Measurements from ENCODE around the gene IL1RAPL2.

IL1RAPL2 gene

GRCh38 chrX:104833401-104833800 lies 267.4 kb downstream of the IL1RAPL2 start:
- DNase-seq (ENCODE audit: low read depth), result no peak
- H3K4me3 ChIP-seq (ENCODE audit: low read depth, low read length), result no peak overlapping the region
- TF ChIP-seq, protein P1, sequence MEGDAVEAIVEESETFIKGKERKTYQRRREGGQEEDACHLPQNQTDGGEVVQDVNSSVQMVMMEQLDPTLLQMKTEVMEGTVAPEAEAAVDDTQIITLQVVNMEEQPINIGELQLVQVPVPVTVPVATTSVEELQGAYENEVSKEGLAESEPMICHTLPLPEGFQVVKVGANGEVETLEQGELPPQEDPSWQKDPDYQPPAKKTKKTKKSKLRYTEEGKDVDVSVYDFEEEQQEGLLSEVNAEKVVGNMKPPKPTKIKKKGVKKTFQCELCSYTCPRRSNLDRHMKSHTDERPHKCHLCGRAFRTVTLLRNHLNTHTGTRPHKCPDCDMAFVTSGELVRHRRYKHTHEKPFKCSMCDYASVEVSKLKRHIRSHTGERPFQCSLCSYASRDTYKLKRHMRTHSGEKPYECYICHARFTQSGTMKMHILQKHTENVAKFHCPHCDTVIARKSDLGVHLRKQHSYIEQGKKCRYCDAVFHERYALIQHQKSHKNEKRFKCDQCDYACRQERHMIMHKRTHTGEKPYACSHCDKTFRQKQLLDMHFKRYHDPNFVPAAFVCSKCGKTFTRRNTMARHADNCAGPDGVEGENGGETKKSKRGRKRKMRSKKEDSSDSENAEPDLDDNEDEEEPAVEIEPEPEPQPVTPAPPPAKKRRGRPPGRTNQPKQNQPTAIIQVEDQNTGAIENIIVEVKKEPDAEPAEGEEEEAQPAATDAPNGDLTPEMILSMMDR (IDR thresholded peaks at IDR 0.05; ENCODE audit: control insufficient read depth, extremely low read depth, insufficient read depth), result no peak

- no peak for DNase-seq (ENCODE audit: low read depth)
- TF ChIP-seq, protein P1 (IDR thresholded peaks at IDR 0.05; ENCODE audit: control insufficient read depth, extremely low read depth, insufficient read depth), result no peak
These were observed 276.6 kb downstream of the IL1RAPL2 start for GRCh38 chrX:104842646-104843045.

DNA sequence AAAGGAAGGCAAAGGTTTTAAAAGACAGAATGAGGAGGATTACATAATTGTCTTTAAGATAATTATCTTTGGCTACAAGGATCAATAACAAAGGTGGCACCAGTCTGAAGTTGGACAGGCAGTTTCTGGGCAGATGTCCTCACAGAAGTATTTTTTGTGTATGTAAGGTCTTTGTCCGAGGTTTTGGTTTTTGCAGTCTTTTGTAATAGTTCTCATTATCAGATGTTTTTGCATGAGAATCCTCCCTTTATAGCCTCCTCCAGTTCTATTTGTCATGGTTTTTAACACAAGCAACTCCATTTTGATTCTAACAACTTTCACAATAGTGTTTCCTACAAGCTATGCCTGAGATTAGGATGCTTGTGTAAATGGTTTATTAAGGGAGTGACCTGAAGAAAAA lies 286.2 kb downstream of the IL1RAPL2 start:
- no peak overlapping the region for H3K4me3 ChIP-seq (ENCODE audit: low read depth, low read length)
- TF ChIP-seq, protein P1 (IDR thresholded peaks at IDR 0.05; ENCODE audit: control insufficient read depth, extremely low read depth, insufficient read depth), result no peak
- DNase-seq (ENCODE audit: low read depth), result no peak

More at GRCh38 chrX:104842646-104843045, 276.6 kb downstream of the IL1RAPL2 start:
- H3K4me3 ChIP-seq (ENCODE audit: low read depth, low read length), result no peak overlapping the region

- TF ChIP-seq, protein P1 (IDR thresholded peaks at IDR 0.05; ENCODE audit: control insufficient read depth, extremely low read depth, insufficient read depth), result no peak
- DNase-seq (ENCODE audit: low read depth), result no peak
These were observed 288.2 kb downstream of the IL1RAPL2 start for GRCh38 chrX:104854188-104854587.

GRCh38 chrX:104854790-104855340 lies 288.9 kb downstream of the IL1RAPL2 start:
- TF ChIP-seq, protein P1 (IDR thresholded peaks at IDR 0.05; ENCODE audit: control insufficient read depth, extremely low read depth, insufficient read depth), result no peak
- DNase-seq (ENCODE audit: low read depth), result no peak
- H3K4me3 ChIP-seq (ENCODE audit: low read depth, low read length), result no peak overlapping the region

More at GRCh38 chrX:104854188-104854587, 288.2 kb downstream of the IL1RAPL2 start:
- H3K4me3 ChIP-seq (ENCODE audit: low read depth, low read length), result no peak overlapping the region

DNA sequence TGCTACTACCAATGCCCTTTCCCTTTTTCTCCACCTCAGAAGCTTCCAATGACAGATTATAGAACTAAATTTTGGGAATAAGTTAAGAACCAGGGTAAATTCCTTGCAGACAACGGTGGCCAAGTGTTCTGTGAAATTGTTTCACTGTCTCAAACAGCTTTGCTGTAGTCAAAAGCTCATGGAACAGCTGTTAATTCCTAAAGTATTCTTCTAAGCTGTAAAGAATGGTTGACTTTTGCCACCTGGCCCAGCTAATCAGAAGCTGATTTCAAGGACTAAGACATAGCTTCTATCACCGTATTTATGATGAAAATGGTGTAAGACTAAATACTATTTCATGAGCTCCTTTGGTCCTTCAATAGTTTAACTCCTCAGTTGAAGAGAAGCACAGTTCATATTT lies 297.5 kb downstream of the IL1RAPL2 start:
- no peak overlapping the region for H3K4me3 ChIP-seq (ENCODE audit: low read depth, low read length)
- TF ChIP-seq, protein P1 (IDR thresholded peaks at IDR 0.05; ENCODE audit: control insufficient read depth, extremely low read depth, insufficient read depth), result no peak
- no peak for DNase-seq (ENCODE audit: low read depth)

DNA sequence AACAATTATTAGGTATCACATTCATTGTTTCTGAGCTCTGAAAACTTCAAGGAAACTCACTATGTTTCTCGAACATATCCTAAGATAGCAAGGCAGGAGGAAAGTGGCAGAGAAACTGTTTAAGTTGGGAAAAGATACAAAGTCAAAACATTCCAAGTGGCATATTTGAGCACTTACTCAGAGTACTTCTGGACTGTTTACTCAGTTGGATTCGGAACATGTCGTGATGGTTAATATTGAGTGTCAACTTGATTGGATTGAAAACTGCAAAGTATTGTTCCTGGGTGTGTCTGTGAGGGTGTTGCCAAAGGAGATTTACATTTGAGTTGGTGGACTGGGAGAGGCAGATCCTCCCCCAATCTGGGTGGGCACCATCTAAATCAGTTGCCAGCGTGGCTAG lies 298.3 kb downstream of the IL1RAPL2 start:
- no peak for DNase-seq (ENCODE audit: low read depth)
- TF ChIP-seq, protein P1 (IDR thresholded peaks at IDR 0.05; ENCODE audit: control insufficient read depth, extremely low read depth, insufficient read depth), result no peak
- H3K4me3 ChIP-seq (ENCODE audit: low read depth, low read length), result no peak overlapping the region
